KG1 (cell line): ENCODE results near the gene CCDC40.
"Not testable (repeated sequence)": the region's sequence is repeated elsewhere in the genome, so short reads cannot be mapped to it uniquely, and the experiment has no call there.

Experiments used
- DNase-seq: peaks from one replicate; lab custom pipeline; 2025; lab: John Stamatoyannopoulos, UW

CCDC40 gene

DNA sequence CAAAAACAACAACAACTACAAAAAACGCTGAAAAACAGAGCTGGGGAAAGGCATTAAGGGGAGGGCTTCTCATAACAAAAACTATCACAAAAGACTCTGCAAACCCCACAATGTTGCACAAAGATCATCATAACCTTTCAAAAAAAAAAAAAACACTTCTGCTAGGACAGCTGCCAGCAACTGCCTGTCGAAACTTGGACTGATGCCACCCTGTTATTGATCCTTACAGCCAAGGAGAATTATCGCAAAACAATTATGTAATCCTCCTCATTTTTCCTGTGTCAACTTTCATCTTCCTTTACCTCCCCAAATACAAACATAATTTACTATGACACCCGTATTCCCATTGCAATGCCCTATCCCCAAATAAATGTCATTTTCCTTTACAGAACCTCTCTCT is 9.3 kb downstream of the CCDC40 start:
- DNase-seq, result no peak

GRCh38 chr17:80046709-80047108 is 10.3 kb downstream of the CCDC40 start:
- not testable (repeated sequence) for DNase-seq

DNA sequence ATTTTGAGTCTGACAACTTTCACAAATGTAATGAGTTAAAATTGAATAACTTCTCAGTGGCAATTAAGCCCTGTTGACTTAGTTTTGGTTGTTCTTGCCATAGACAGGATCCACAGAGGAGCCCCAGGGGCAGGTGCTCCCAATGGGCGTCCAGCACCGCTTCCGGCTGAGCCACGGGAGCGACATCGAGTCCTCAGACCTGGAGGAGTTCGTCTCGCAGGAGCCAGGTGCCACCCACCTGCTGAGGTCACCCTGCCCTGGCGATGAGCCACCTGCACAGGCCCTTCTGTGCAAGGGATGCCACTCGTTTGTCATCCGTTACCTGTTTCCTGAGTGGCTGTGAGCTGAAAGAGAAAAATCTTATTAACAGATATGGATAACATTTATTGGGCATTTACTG is 10.7 kb downstream of the CCDC40 start:
- no peak for DNase-seq

- no peak for DNase-seq
These were observed 13.5 kb downstream of the CCDC40 start for GRCh38 chr17:80049986-80050385.

DNA sequence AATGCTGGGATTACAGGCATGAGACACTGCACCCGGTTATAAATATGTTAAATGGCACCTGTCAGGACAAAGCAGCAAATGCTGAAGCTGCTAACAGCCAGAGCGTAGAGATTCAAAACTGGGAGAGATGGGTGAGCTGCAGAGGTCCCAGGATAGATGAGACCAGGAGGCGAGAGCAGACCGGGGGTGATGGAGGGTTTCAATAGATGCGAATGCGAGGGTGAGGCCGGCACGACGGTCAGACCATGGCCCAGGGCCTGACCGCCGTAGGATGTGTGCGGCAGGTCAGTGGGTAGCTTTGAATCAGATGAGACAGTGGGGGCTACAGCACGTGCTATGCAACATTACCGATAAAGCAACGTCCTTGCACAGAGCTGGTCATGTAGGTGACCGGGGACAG is 14.3 kb downstream of the CCDC40 start:
- no peak for DNase-seq

DNA sequence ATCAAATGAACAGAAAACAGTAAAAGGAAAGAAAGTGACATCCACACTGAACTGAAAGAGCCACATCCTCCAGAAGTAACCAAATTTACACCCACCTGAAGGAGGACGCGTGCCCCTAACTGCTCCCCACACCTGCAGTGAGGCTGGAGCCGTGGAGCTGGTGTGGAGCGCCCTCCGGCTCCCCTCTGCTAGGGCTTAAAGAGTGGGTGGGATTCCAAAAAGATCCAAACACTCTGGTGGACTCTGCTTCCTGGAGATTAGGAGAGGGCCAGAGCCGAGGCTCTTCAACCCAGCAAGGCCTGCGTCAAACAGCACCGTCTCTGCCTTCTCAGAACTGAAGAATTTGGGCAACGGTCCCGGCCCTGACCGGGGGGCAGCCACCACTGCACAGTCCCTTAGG is 15.2 kb downstream of the CCDC40 start:
- no peak for DNase-seq

- no peak for DNase-seq
These were observed 16.7 kb downstream of the CCDC40 start for GRCh38 chr17:80053102-80053501.

DNA sequence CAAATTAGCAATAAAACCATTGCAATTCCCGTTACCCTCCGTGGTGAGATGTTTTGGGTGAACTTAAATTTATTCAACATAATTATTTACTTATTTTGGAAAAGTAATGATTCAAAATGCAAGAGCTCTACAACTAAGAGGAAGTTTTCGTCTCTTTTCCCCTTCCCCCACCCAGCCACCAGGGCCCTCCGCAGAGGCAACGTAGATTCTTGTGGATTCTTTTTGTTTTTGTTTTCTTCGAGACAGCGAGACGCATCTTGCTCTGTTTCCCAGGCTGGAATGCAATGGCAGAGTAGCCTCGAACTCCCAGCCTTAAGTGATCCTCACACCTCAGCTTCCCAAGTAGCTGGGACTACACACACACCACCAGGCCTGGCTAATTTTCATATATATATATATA is 19.2 kb downstream of the CCDC40 start:
- DNase-seq, result no peak

- DNase-seq, result no peak
These were observed 22.0 kb downstream of the CCDC40 start for GRCh38 chr17:80058311-80058955.

DNA sequence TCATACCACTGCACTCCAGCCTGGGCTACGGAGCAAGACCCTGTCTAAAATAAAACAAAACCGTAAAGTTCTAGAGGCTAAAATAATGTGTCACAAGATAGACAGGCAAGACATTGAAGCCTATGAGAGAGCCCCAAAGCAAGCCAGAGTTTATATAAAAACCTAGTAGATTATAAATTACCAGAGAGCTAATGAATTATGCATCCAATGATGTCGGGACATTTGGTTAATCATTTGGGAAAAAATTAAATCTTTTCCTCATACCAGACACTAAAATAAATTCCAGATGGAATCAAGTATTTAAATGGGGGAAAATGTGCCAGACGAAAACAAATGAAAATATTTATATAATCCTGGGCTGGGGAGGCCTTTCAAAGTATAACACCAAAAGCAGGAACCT is 24.2 kb downstream of the CCDC40 start:
- DNase-seq, result no peak

DNA sequence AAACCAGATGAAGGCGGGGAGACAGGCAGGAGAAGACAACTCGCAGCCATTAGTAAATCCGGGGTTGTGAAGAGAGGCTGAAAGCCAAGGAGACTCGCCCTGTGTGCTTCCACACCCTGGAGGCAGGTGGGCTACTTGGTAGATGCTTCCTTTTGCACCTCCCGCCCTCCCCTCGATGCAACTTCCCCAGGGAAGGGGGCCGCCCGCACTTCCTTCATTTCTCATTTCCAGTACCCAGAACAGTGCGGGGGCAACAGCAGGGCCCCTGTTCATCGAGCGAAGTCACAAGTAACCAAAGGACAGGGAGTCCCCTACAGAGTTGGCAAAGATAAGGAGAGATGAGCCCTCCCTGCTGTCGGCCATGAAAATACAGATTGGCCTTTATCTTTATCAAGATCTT is 25.0 kb downstream of the CCDC40 start:
- no peak for DNase-seq

DNA sequence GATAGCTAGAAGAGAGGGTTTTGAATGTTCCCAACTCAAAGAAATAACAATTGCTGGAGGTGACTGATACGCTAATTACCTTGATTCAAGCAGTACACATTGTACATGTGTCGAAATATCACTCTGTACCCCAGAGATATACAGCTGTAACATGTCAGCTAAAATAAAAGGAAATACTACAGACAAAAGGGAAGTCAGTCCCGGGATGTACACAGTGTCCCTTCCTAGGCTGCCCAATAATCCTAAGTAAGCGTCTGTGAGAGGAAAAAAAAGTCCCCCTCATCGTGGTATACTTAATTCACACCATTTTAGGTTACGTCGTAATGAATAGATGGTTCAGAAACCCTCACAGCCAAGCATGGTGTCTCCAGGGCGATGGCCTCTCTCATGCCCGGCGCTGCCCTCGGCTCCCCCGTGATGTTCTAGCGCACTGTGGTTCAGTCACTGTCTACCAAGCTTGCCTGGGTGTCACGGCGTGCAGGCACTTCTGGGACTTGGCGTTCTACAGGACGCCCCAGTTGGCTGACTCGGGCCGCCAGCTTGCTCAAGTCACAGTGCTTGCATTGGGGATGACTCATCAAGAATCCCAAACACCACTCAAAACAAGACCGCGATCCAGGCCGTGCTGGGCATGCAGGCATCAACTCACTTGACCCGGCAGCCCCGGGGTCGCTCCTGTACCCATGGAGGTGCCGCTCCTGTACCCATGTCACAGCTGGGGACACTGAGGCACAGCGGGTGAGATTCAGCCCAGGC is 27.6 kb downstream of the CCDC40 start:
- DNase-seq, result no peak

GRCh38 chr17:80064696-80065095 is 28.3 kb downstream of the CCDC40 start:
- no peak for DNase-seq

- no peak for DNase-seq
These were observed 29.2 kb downstream of the CCDC40 start for GRCh38 chr17:80065478-80066170.

- no peak for DNase-seq
These were observed 31.0 kb downstream of the CCDC40 start for GRCh38 chr17:80067393-80067986.

GRCh38 chr17:80068301-80069222 is 32.1 kb downstream of the CCDC40 start:
- DNase-seq, result no peak

GRCh38 chr17:80070375-80071115 is 34.1 kb downstream of the CCDC40 start:
- no peak for DNase-seq

DNA sequence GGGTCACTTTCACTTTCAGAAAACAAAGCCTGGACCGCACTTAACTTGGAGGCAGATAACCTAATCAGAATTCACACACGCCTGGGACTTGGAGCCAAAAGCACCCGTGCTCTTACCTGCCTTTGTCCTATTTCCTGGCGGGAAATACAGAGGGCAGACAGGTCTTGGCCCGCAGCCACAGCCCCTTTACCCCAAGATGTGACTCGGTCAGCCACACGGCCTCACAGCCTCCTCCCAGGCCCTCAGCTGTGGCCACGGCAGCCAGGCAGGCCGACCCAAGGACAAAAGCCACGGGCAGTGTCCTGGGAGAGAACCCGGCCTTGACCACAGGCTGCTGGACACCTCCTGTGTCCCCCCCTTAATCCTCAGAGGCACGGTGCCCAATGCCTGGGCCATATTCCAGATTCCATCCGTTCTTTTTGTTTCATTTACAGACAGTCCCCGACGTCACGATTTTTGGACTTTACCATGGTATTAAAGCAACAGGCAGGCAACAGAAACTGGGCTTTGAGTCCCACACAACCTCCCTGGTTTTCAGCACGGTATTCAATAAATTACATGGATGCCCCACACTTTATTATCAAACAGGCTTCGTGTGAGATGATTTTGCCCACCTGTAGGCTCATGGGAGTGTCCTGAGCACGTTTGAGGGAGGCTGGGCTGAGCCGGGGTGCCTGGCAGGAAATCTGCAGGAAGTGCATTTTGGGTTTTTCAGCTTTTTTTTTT is 34.8 kb downstream of the CCDC40 start:
- DNase-seq, result no peak

DNA sequence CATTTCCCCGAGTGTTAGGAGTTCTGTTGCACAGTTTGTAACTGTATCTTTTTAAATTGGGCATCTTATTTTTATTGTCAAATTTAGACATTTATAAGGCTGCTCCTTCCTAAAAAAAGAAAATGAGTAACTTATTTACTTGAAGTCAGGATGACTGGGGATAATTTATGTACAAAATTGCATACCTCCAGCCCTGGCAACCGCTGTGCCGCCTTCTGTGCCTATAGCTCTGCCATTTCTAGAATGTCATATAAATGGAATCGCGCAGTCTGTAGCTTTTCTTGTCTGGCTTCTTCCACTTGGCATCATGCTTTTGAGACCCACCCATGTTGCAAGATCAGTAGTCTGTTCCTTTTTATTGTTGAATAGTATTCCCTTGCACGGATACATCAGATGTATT is 36.0 kb downstream of the CCDC40 start:
- no peak for DNase-seq

GRCh38 chr17:80080081-80080480 is 43.6 kb downstream of the CCDC40 start:
- no peak for DNase-seq
